K562 (cell line): ENCODE data around the gene RHO. TPM values are rescaled to one million over a fixed set of nuclear protein-coding genes. Genes with fewer than 3 reads are reported as not detected.

Source experiments
- ATAC-seq: fragments of 200-7000 bp; cut with Tn5 transposase; 3 replicates; pipeline ENCODE4 v1.9.1; 2020; ENCODE audit warnings: moderate library complexity
- BruUV-seq: library from RNA; stranded (reverse); fragments of 400-500 nt; replicated peaks from 2 replicates; lab custom pipeline; 2021; lab: Mats Ljungman, UMichigan
- CTCF ChIA-PET: fragments of 300-600 bp; formaldehyde crosslinking; extraction: SDS; loops from one replicate; lab custom pipeline; 2021; ENCODE audit warnings: low intra/inter-chr PET ratio; lab: Yijun Ruan, JAX
- POLR2A ChIA-PET: fragments of 300-600, 350-650 bp; sonication (Branson Sonifier 250); formaldehyde crosslinking; extraction: SDS; loops from one replicate; lab custom pipeline; 2021; ENCODE audit warnings: antibody characterized with exemption, inconsistent platforms; lab: Yijun Ruan, JAX
- DNase-seq, 4 experiments: peaks; one replicate each; pipeline versions ENCODE4 v3.0.0 to v3.0.0-alpha.2; 2011 to 2018; ENCODE audit warnings: low spot score in 3 of 4, mixed read lengths in 3 of 4; ENCODE audit errors: extremely low read depth in 1 of 4
- FAIRE-seq: peaks from 2 replicates; lab custom pipeline; 2011; peaks lifted over from hg19 to GRCh38; lab: Jason Lieb, UNC
- H2AFZ ChIP-seq: 2 replicates; pipeline ENCODE4 v1.6.0; 2011; ENCODE audit warnings: low read depth, low read length, control low read depth, inconsistent platforms
- H3K27ac ChIP-seq: fragments of 200-600 bp; 3 replicates; pipeline ENCODE4 v1.8.0; 2011; ENCODE audit warnings: low read depth, mild to moderate bottlenecking, control low read depth, inconsistent platforms, low read length, moderate library complexity, mixed read lengths; ENCODE audit errors: extremely low read depth
- H3K27me3 ChIP-seq, 2 experiments: fragments of 300-600 bp in 1 of 2; 2 replicates in 1 of 2; 3 replicates in 1 of 2; pipeline versions ENCODE4 v1.6.0 to v1.8.0; 2011; ENCODE audit warnings: inconsistent platforms in 2 of 2, low read length in 2 of 2, mild to moderate bottlenecking in 1 of 2, mixed read lengths in 1 of 2, moderate library complexity in 1 of 2; ENCODE audit not compliant: control insufficient read depth in 2 of 2, insufficient read depth in 2 of 2
- H3K36me3 ChIP-seq: fragments of 300-600 bp; 3 replicates; pipeline ENCODE4 v1.8.0; 2011; ENCODE audit warnings: mild to moderate bottlenecking, low read length, inconsistent platforms; ENCODE audit not compliant: control insufficient read depth, insufficient read depth
- H3K4me1 ChIP-seq, 2 experiments: fragments of 200-600 bp in 1 of 2; replicated peaks in 1 of 2; 2 replicates in 1 of 2; 3 replicates in 1 of 2; pipeline versions ENCODE4 v1.5.1 to v1.8.0; 2011; ENCODE audit warnings: inconsistent platforms in 2 of 2, low read length in 2 of 2, mild to moderate bottlenecking in 1 of 2, mixed read lengths in 1 of 2, moderate library complexity in 1 of 2; ENCODE audit not compliant: control insufficient read depth in 2 of 2, insufficient read depth in 2 of 2
- H3K4me2 ChIP-seq: 2 replicates; pipeline ENCODE4 v1.6.1; 2011; ENCODE audit warnings: low read length, control low read depth, inconsistent platforms, mixed read lengths; ENCODE audit not compliant: insufficient read depth
- H3K4me3 ChIP-seq: fragments of 200-600 bp; sonication (generic), shearing (Covaris generic); 2 replicates; pipeline ENCODE4 v1.5.1; 2016; ENCODE audit warnings: control low read depth, inconsistent platforms
- H3K79me2 ChIP-seq: fragments of 200-600 bp; 3 replicates; pipeline ENCODE4 v1.8.0; 2011; ENCODE audit warnings: low read length, inconsistent platforms; ENCODE audit not compliant: control insufficient read depth, insufficient read depth
- H3K9ac ChIP-seq, 2 experiments: 2 replicates each; pipeline versions ENCODE4 v1.6.0 to v1.6.1; 2011; ENCODE audit warnings: low read depth in 2 of 2, low read length in 2 of 2, control low read depth in 1 of 2, inconsistent platforms in 1 of 2, mild to moderate bottlenecking in 1 of 2, mixed read lengths in 1 of 2; ENCODE audit not compliant: insufficient read depth in 1 of 2
- H3K9me1 ChIP-seq: one replicate; pipeline ENCODE4 v1.6.0; 2011; ENCODE audit warnings: inconsistent platforms, mild to moderate bottlenecking, low read length, moderate library complexity; ENCODE audit not compliant: control insufficient read depth, insufficient read depth
- H3K9me3 ChIP-seq: replicated peaks from 2 replicates; pipeline ENCODE4 v1.5.1; 2011; ENCODE audit warnings: low read depth, low read length, inconsistent platforms; ENCODE audit not compliant: control insufficient read depth, insufficient read depth
- H4K20me1 ChIP-seq: replicated peaks from 2 replicates; pipeline ENCODE4 v1.6.1; 2011; ENCODE audit warnings: low read length, inconsistent platforms, mixed read lengths; ENCODE audit not compliant: control insufficient read depth, insufficient read depth
- ATF4 ChIP-seq: fragments of 450-650 bp; formaldehyde crosslinking; IDR thresholded peaks from 2 replicates; pipeline ENCODE4 v1.4.0; 2022; ENCODE audit warnings: mild to moderate bottlenecking, moderate library complexity
- CEBPG ChIP-seq, 3 experiments: fragments of 200-800 bp in 1 of 3; sonication (Bioruptor generic) in 1 of 3; sonication (generic) in 1 of 3; formaldehyde crosslinking in 1 of 3; IDR thresholded peaks in 2 of 3; conservative IDR thresholded peaks in 1 of 3; 2 replicates each; pipeline versions ENCODE4 v1.6.1 to v1.8.0; 2016 to 2022; ENCODE audit warnings: missing compliant biosample characterization in 2 of 3, missing genetic modification characterization in 2 of 3, mild to moderate bottlenecking in 1 of 3, missing genetic modification reagents in 1 of 3
- FOXA3 ChIP-seq, 2 experiments: fragments of 450-650 bp in 1 of 2; sonication (generic) in 1 of 2; formaldehyde crosslinking; IDR thresholded peaks in 1 of 2; conservative IDR thresholded peaks in 1 of 2; 2 replicates each; pipeline versions ENCODE4 v1.4.0 to v1.8.0; 2020 to 2022; ENCODE audit warnings: mild to moderate bottlenecking in 2 of 2, missing genetic modification reagents in 1 of 2
- HDAC2 ChIP-seq: fragments of 450-650 bp; IDR thresholded peaks from 2 replicates; pipeline ENCODE4 v1.6.1; 2016; ENCODE audit warnings: mild to moderate bottlenecking
- ILK ChIP-seq: fragments of 450-650 bp; IDR thresholded peaks from 2 replicates; pipeline ENCODE4 v1.6.1; 2016; ENCODE audit warnings: missing genetic modification characterization, low read depth, mild to moderate bottlenecking, missing compliant biosample characterization, moderate library complexity, borderline replicate concordance
- MYBL2 ChIP-seq, 2 experiments: fragments of 450-650 bp in 1 of 2; sonication (generic) in 1 of 2; formaldehyde crosslinking in 1 of 2; IDR thresholded peaks; 2 replicates each; pipeline versions ENCODE4 v1.6.1 to v1.8.1; 2017 to 2022; ENCODE audit warnings: borderline replicate concordance in 1 of 2, inconsistent platforms in 1 of 2, low read depth in 1 of 2, mild to moderate bottlenecking in 1 of 2, missing genetic modification reagents in 1 of 2, moderate library complexity in 1 of 2
- NR2C1 ChIP-seq, 2 experiments: fragments of 450-650 bp; IDR thresholded peaks; 2 replicates each; pipeline ENCODE4 v1.6.1; 2017; ENCODE audit warnings: mild to moderate bottlenecking in 2 of 2, antibody characterized with exemption in 1 of 2, inconsistent platforms in 1 of 2, missing compliant biosample characterization in 1 of 2, missing genetic modification characterization in 1 of 2
- PML ChIP-seq: IDR thresholded peaks from 2 replicates; pipeline ENCODE4 v1.6.1; 2012; ENCODE audit warnings: low read length, inconsistent platforms
- RBM17 ChIP-seq: fragments of 200-400 bp; formaldehyde crosslinking; IDR thresholded peaks from 2 replicates; pipeline ENCODE4 v1.6.1; 2017; ENCODE audit warnings: low read depth, mild to moderate bottlenecking, low read length, borderline replicate concordance
- RBM25 ChIP-seq: fragments of 200-400 bp; formaldehyde crosslinking; IDR thresholded peaks from 2 replicates; pipeline ENCODE4 v1.6.1; 2018; ENCODE audit warnings: low read length, low read depth, moderate library complexity; ENCODE audit not compliant: severe bottlenecking
- TOE1 ChIP-seq, 2 experiments: fragments of 450-650 bp in 1 of 2; sonication (generic) in 1 of 2; formaldehyde crosslinking in 1 of 2; IDR thresholded peaks; 2 replicates each; pipeline versions ENCODE4 v1.7.1 to v1.8.0; 2016 to 2022; ENCODE audit warnings: borderline replicate concordance in 2 of 2, mild to moderate bottlenecking in 2 of 2, antibody characterized with exemption in 1 of 2, inconsistent platforms in 1 of 2, low read depth in 1 of 2, missing genetic modification reagents in 1 of 2, moderate library complexity in 1 of 2
- TSC22D4 ChIP-seq: fragments of 450-650 bp; IDR thresholded peaks from 2 replicates; pipeline ENCODE4 v1.6.1; 2016; ENCODE audit warnings: missing genetic modification characterization, missing biosample characterization, control low read depth
- ZFP36 ChIP-seq: fragments of 150-350 bp; IDR thresholded peaks from 2 replicates; pipeline ENCODE4 v1.6.1; 2018; ENCODE audit warnings: low read length, low read depth; ENCODE audit not compliant: partially characterized antibody
- ZNF121 ChIP-seq: sonication (generic); formaldehyde crosslinking; conservative IDR thresholded peaks from 2 replicates; pipeline ENCODE4 v1.8.0; 2022; ENCODE audit warnings: missing genetic modification reagents
- ZNF79 ChIP-seq: fragments of 250-450 bp; sonication (Bioruptor Pico); IDR thresholded peaks from 2 replicates; pipeline ENCODE4 v1.4.0; 2020; ENCODE audit warnings: low read depth, mild to moderate bottlenecking, moderate library complexity
- ZSCAN32 ChIP-seq: fragments of 450-650 bp; formaldehyde crosslinking; IDR thresholded peaks from 2 replicates; pipeline ENCODE4 v1.4.0; 2020; ENCODE audit warnings: mild to moderate bottlenecking, moderate library complexity
- WGBS: fragments of 100-300 bp; shearing (Covaris generic); methylation state at CpG from one replicate; pipeline ENCODE4 v1.1.6; 2016; ENCODE audit warnings: low coverage, mixed read lengths; ENCODE audit not compliant: insufficient coverage; ENCODE audit errors: missing lambda C conversion rate; 5-methylcytosine and 5-hydroxymethylcytosine counted together
- in situ Hi-C: fragments of 300-500 bp; cut with MboI; formaldehyde crosslinking; loops from 4 replicates; pipeline ENCODE4 v1.15.0; 2018; ENCODE audit warnings: inconsistent platforms, mixed read lengths
- intact Hi-C: fragments of 100-400 bp; cut with micrococcal nuclease; formaldehyde crosslinking; loops from 2 replicates; pipeline ENCODE4 v1.14.2; 2022
- polyA plus RNA-seq, 8 experiments: library from polyadenylated mRNA; depleted of rRNA in 4 of 8; stranded (reverse) in 5 of 8; unstranded in 3 of 8; fragments of >200 nt; fragmentation: Nextera tagmentation in 2 of 8; fragmentation: Illumina TruSeq in 1 of 8; extraction: Ambion mirVana in 2 of 8; extraction: Trizol in 1 of 8; gene quantifications; 2 replicates each; pipeline versions ENCODE4 v1.2.1 to v1.2.3, GENCODE V29; 2011 to 2014; ENCODE audit warnings: inconsistent platforms in 1 of 8, missing spikeins in 1 of 8
- total RNA-seq, 7 experiments: library from RNA; depleted of rRNA in 6 of 7; stranded (reverse); fragments of >200 nt in 6 of 7; fragmentation: Illumina TruSeq in 2 of 7; extraction: Trizol in 2 of 7; gene quantifications; 2 replicates each; pipeline versions ENCODE4 v1.2.1 to v1.2.3, GENCODE V29; 2011 to 2021; ENCODE audit warnings: low replicate concordance in 1 of 7
- TF ChIP-seq, protein P1 (sequence below), 3 experiments: fragments of 200-800 bp in 1 of 3; fragments of 250-450 bp in 1 of 3; fragments of 450-650 bp in 1 of 3; sonication (Bioruptor Pico) in 1 of 3; sonication (Bioruptor generic) in 1 of 3; formaldehyde crosslinking in 1 of 3; IDR thresholded peaks; 2 replicates each; pipeline versions ENCODE4 v1.6.1 to v1.8.0; 2016 to 2022; ENCODE audit warnings: mild to moderate bottlenecking in 2 of 3, missing genetic modification characterization in 2 of 3, missing compliant biosample characterization in 1 of 3, moderate library complexity in 1 of 3

Gene RHO
- total and polyA plus RNA-seq, 9 of the 15 experiments (the other 6 are each of a cell fraction or from before 2014, with no cell fraction given): not detected

- H3K4me1 ChIP-seq: peaks cover 0 to 7% of the 10 kb centered on the region in 2 experiments; a peak in 3 of 5 replicates
- H3K36me3 ChIP-seq: no peaks in the 10 kb centered on the region
- no peak for FAIRE-seq
- no TSS peak for BruUV-seq
- no peaks in the 10 kb centered on the region for H4K20me1 ChIP-seq
- H3K27ac ChIP-seq: no peak overlapping the region
- ChIA-PET POLR2A (no interaction called here), CTCF (no interaction called here)
- H3K9me1 ChIP-seq: no peaks in the 10 kb centered on the region
- no peak overlapping the region for H3K4me3 ChIP-seq
- intact Hi-C loops: no loop called here
- 18% methylated on average over 15 of the region's 20 CpGs for WGBS
- DNase-seq: no peak
- H3K4me2 ChIP-seq: no peak overlapping the region
- H3K9me3 ChIP-seq: no peaks in the 10 kb centered on the region
- no peak for ATAC-seq
- no peak overlapping the region for H2AFZ ChIP-seq
- in situ Hi-C loops: no loop called here
- H3K27me3 ChIP-seq: peaks cover 4 to 22% of the 10 kb centered on the region in 2 experiments; a peak in 2 of 5 replicates
- no peaks in the 10 kb centered on the region for H3K79me2 ChIP-seq
- no peak overlapping the region for H3K9ac ChIP-seq
- TF ChIP-seq NR2C1 (IDR thresholded peaks at IDR 0.05) (no peak), NR2C1 (tag; IDR thresholded peaks at IDR 0.05) (no peak), PML (no peak), RBM17 (no peak), TSC22D4 (tag) (no peak), MYBL2 (IDR thresholded peaks at IDR 0.05; ENCODE audit: low read depth) (no peak), MYBL2 (CRISPR knock-in tag; IDR thresholded peaks at IDR 0.05; ENCODE audit: borderline replicate concordance) (no peak), RBM25 (no peak), TOE1 (IDR thresholded peaks at IDR 0.05; ENCODE audit: borderline replicate concordance) (no peak), TOE1 (CRISPR knock-in tag; IDR thresholded peaks at IDR 0.05; ENCODE audit: borderline replicate concordance, low read depth) (no peak), ATF4 (CRISPR knock-in tag) (no peak), ZNF79 (CRISPR knock-in tag) (no peak), CEBPG (CRISPR knock-in tag; IDR thresholded peaks at IDR 0.05) (no peak), CEBPG (tag; conservative IDR thresholded peaks at IDR 0.05 in 1 of 2, IDR thresholded peaks at IDR 0.05 in 1 of 2) (no peak), ZSCAN32 (no peak), ILK (no peak), HDAC2 (no peak), ZNF121 (CRISPR knock-in tag) (no peak), ZFP36 (no peak), FOXA3 (CRISPR knock-in tag; conservative IDR thresholded peaks at IDR 0.05 in 1 of 2, IDR thresholded peaks at IDR 0.05 in 1 of 2) (no peak)
- TF ChIP-seq, protein P1, sequence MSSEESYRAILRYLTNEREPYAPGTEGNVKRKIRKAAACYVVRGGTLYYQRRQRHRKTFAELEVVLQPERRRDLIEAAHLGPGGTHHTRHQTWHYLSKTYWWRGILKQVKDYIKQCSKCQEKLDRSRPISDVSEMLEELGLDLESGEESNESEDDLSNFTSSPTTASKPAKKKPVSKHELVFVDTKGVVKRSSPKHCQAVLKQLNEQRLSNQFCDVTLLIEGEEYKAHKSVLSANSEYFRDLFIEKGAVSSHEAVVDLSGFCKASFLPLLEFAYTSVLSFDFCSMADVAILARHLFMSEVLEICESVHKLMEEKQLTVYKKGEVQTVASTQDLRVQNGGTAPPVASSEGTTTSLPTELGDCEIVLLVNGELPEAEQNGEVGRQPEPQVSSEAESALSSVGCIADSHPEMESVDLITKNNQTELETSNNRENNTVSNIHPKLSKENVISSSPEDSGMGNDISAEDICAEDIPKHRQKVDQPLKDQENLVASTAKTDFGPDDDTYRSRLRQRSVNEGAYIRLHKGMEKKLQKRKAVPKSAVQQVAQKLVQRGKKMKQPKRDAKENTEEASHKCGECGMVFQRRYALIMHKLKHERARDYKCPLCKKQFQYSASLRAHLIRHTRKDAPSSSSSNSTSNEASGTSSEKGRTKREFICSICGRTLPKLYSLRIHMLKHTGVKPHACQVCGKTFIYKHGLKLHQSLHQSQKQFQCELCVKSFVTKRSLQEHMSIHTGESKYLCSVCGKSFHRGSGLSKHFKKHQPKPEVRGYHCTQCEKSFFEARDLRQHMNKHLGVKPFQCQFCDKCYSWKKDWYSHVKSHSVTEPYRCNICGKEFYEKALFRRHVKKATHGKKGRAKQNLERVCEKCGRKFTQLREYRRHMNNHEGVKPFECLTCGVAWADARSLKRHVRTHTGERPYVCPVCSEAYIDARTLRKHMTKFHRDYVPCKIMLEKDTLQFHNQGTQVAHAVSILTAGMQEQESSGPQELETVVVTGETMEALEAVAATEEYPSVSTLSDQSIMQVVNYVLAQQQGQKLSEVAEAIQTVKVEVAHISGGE (CRISPR knock-in tag; IDR thresholded peaks at IDR 0.05): no peak
These were observed 3.8 kb downstream of the RHO start for GRCh38 chr3:129532261-129532660.
